Naive B cell (primary cell): ENCODE measurements around the gene SDR42E1. TPM values are rescaled to one million over a fixed set of nuclear protein-coding genes. Genes with fewer than 3 reads are reported as not detected.
A peak's percentile ranks its signal among the peaks of the same experiment; 100 is the strongest.

Experiments
- ATAC-seq, 2 donors: fragments of 150-1000 bp; cut with Tn5 transposase; 2 replicates each; pipeline ENCODE4 v1.10.0; 2021; ENCODE audit warnings: low read depth in 2 of 2, mild to moderate bottlenecking in 2 of 2, moderate library complexity in 2 of 2
- DNase-seq: peaks from one replicate; pipeline ENCODE4 v3.0.0; 2022
- H3K27ac Mint-ChIP-seq, 6 donors: one replicate each; pipeline ENCODE4 v1.8.0; 2020 to 2022; ENCODE audit warnings: mild to moderate bottlenecking in 6 of 6, mixed read lengths in 6 of 6, moderate library complexity in 5 of 6, inconsistent platforms in 2 of 6
- H3K27me3 Mint-ChIP-seq, 3 donors: one replicate each; pipeline ENCODE4 v1.8.0; 2021 to 2022; ENCODE audit warnings: mixed read lengths in 3 of 3, mild to moderate bottlenecking in 1 of 3
- H3K36me3 Mint-ChIP-seq, 2 donors: one replicate each; pipeline ENCODE4 v1.8.0; 2020 to 2022; ENCODE audit warnings: mixed read lengths in 2 of 2, inconsistent platforms in 1 of 2, mild to moderate bottlenecking in 1 of 2
- H3K4me1 Mint-ChIP-seq, 3 donors: one replicate each; pipeline ENCODE4 v1.8.0; 2020 to 2022; ENCODE audit warnings: mixed read lengths in 3 of 3, inconsistent platforms in 1 of 3, mild to moderate bottlenecking in 1 of 3, moderate library complexity in 1 of 3
- H3K4me3 Mint-ChIP-seq, 8 donors: one replicate each; pipeline ENCODE4 v1.8.0; 2020 to 2022; ENCODE audit warnings: mild to moderate bottlenecking in 8 of 8, mixed read lengths in 8 of 8, moderate library complexity in 8 of 8, inconsistent platforms in 2 of 8
- H3K9me3 Mint-ChIP-seq, 7 donors: one replicate each; pipeline ENCODE4 v1.8.0; 2020 to 2022; ENCODE audit warnings: mixed read lengths in 7 of 7, mild to moderate bottlenecking in 5 of 7, inconsistent platforms in 2 of 7, moderate library complexity in 1 of 7
- polyA plus RNA-seq, 6 donors: library from polyadenylated mRNA; unstranded; fragments of 300-500 nt; fragmentation: Illumina TruSeq; gene quantifications; one replicate each; pipeline ENCODE4 v1.2.3, GENCODE V29; 2021; ENCODE audit warnings: low read depth in 6 of 6

The SDR42E1 gene
- polyA plus RNA-seq, 6 donors from 2014 or later = 0.68 to 1.8 (median 1.00) TPM; not detected in 1

DNA sequence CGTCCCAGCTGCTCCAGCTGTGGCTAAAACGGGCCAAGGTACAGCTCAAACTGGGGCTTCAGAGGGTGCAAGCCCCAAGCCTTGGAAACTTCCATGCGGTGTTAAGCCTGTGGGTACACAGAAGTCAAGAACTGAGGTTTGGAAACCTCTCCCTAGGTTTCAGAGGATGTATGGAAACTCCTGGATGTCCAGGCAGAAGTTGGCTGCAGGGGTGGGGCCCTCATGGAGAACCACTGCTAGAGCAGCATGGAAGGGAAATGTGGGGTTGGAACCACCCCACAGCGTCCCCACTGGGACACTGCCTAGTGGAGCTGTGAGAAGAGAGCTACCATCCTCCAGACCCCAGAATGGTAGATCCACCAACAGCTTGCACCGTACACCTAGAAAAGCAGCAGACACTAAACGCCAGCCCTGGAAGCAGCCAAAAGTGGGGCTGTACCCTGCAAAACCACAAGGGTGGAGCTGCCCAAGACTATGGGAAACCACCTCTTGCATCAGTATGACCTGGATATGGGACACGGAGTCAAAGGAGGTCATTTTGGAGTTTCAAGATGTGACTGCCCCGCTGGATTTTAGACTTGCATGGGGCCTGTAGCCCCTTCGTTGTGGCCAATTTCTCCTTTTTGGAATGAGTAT, 2.2 kb downstream of the SDR42E1 start:
- peaks cover 15 to 20% of the 10 kb centered on the region in 2 donors for H3K36me3 Mint-ChIP-seq
- H3K27ac Mint-ChIP-seq = peak overlapping the region in 1 of 6 donors; percentile 15
- H3K27me3 Mint-ChIP-seq = peaks cover 0 to 16% (median 11%) of the 10 kb centered on the region in 3 donors
- peak overlapping the region in 4 of 8 donors; percentile 13 to 54 (median 34) for H3K4me3 Mint-ChIP-seq
- peaks cover 10 to 39% (median 27%) of the 10 kb centered on the region in 7 donors for H3K9me3 Mint-ChIP-seq
- peaks cover 16% of the 10 kb centered on the region in 3 donors for H3K4me1 Mint-ChIP-seq
- ATAC-seq (no peak), DNase-seq (no peak)

DNA sequence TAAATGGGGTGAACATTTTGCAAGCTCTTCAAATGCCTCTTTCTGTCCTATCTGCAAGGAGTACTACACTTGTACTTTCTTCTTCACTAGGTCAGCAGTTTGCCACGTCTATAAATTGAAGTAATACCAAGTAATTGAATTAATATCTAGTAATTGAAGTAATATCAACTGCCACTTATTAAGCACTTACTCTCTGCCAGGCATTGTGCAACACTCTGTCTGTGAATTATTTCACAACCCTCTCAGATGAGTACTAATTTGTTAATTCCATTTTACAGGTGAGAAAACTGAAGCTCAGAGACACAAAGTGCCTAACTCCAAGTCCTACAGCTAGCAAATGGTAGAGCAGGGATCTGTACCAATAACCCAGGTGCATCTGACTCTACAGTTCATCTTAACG, 4.1 kb downstream of the SDR42E1 start:
- Mint-ChIP-seq H3K9me3 (peaks cover 5 to 36% (median 16%) of the 10 kb centered on the region in 7 donors), H3K4me3 (no peak overlapping the region), H3K36me3 (peaks cover 20% of the 10 kb centered on the region in 2 donors), H3K4me1 (peaks cover 16% of the 10 kb centered on the region in 3 donors), H3K27me3 (peaks cover 0 to 8% (median under 1%) of the 10 kb centered on the region in 3 donors), H3K27ac (no peak overlapping the region)
- no peak for ATAC-seq
- no peak for DNase-seq

DNA sequence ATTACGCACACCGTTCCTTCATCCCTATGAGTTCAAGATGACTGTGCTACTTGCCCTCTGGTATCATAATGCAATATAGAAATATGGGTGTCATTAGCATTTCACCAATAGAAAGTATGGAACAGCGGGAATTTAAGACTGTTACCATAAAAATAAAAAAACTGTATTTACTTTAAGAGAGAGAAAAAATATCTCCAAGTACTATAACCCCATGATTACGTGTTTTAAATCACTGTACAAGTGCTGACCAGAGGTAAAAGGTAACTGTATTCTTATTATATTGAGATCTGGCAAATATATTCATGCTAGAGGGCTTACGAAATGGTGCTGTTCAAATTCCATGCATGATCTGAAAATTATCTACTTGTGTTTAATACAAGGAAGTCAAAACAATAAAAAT, 5.2 kb downstream of the SDR42E1 start:
- peaks cover 7 to 8% (median 8%) of the 10 kb centered on the region in 3 donors for H3K4me1 Mint-ChIP-seq
- H3K27ac Mint-ChIP-seq = no peak overlapping the region
- ATAC-seq (no peak), DNase-seq (no peak)
- peaks cover 3 to 36% (median 16%) of the 10 kb centered on the region in 7 donors for H3K9me3 Mint-ChIP-seq
- H3K4me3 Mint-ChIP-seq = no peak overlapping the region
- H3K27me3 Mint-ChIP-seq = no peaks in the 10 kb centered on the region
- peaks cover 20% of the 10 kb centered on the region in 2 donors for H3K36me3 Mint-ChIP-seq

DNA sequence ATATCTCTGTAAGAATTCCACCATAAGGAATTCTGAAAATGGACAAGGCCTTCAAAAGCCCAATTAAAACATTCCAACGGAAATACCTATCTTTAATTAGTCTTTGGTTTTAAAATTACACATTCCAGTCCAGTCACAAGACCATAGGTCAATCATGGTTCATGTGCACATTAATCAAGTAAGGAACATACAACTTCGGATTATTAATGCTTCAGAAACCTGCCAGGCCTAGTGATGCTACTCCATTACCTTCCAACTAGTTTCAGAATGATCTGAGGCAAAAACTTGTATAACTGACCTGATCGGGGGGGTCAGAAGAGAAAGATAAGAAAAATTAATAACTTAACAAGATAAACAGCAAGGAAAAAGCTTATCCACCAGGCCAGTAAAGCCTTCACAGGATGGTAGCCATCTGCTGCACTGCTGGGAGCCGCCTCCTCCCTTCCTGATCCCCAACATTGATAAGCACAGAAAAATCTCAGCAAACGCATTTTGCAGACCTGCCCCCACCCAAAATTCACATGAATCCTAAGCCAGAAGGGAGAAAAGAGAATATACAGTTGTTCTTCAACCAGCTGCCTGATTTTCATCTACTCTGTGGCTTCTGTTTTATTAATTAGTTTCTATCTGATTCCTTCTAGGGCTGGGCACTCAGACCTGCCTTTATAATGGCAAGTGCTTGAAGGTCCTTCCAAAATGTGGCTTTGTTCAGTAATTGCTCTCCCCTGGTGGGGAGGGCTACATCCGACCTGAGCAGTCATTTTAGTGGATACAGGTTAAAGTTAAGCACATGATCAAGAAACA, 6.0 kb downstream of the SDR42E1 start:
- no peak overlapping the region for H3K27ac Mint-ChIP-seq

GRCh38 chr16:82004601-82005000, 6.7 kb downstream of the SDR42E1 start:
- H3K36me3 Mint-ChIP-seq = peaks cover 20 to 24% of the 10 kb centered on the region in 2 donors
- no peak overlapping the region for H3K27ac Mint-ChIP-seq
- H3K27me3 Mint-ChIP-seq = no peaks in the 10 kb centered on the region
- DNase-seq = no peak
- H3K4me3 Mint-ChIP-seq = no peak overlapping the region
- no peak for ATAC-seq
- peaks cover 2 to 22% (median 15%) of the 10 kb centered on the region in 7 donors for H3K9me3 Mint-ChIP-seq
- no peaks in the 10 kb centered on the region for H3K4me1 Mint-ChIP-seq

More for the DNA sequence above, 6.0 kb downstream of the SDR42E1 start:
- no peaks in the 10 kb centered on the region for H3K27me3 Mint-ChIP-seq
- H3K4me1 Mint-ChIP-seq = no peaks in the 10 kb centered on the region
- H3K9me3 Mint-ChIP-seq = peaks cover 3 to 28% (median 16%) of the 10 kb centered on the region in 7 donors
- no peak for DNase-seq
- no peak overlapping the region for H3K4me3 Mint-ChIP-seq
- peaks cover 20% of the 10 kb centered on the region in 2 donors for H3K36me3 Mint-ChIP-seq
- ATAC-seq = no peak

- Mint-ChIP-seq H3K4me3 (no peak overlapping the region), H3K27ac (no peak overlapping the region), H3K27me3 (no peaks in the 10 kb centered on the region), H3K36me3 (peaks cover 18 to 26% of the 10 kb centered on the region in 2 donors), H3K4me1 (no peaks in the 10 kb centered on the region), H3K9me3 (peaks cover 0 to 7% (median 0%) of the 10 kb centered on the region in 7 donors)
- DNase-seq (no peak), ATAC-seq (no peak)
These were observed 8.4 kb downstream of the SDR42E1 start for GRCh38 chr16:82002831-82003230.

DNA sequence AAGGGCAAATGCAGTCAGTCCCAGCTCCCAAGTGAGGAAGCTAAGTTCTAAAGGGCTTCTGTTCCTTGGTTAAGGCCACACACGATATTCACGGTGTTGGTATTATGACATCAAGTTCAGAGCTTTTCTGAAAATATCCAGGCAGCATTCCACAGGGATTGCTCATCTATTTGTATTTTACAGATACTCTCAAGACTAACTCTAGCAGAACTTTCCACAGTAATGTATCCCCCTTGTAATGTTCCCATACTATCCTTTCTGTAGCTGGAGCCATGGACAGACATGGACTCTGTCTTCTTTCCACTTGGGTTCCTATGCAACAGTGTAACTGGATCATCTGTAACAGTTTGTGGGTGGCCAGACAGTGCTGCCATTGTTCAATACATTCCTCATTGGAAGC, 13.5 kb downstream of the SDR42E1 start:
- ATAC-seq = no peak
- Mint-ChIP-seq H3K27ac (no peak overlapping the region), H3K36me3 (peaks cover 5 to 14% of the 10 kb centered on the region in 2 donors), H3K4me3 (no peak overlapping the region), H3K9me3 (no peaks in the 10 kb centered on the region), H3K27me3 (no peaks in the 10 kb centered on the region), H3K4me1 (no peaks in the 10 kb centered on the region)
- DNase-seq = no peak

DNA sequence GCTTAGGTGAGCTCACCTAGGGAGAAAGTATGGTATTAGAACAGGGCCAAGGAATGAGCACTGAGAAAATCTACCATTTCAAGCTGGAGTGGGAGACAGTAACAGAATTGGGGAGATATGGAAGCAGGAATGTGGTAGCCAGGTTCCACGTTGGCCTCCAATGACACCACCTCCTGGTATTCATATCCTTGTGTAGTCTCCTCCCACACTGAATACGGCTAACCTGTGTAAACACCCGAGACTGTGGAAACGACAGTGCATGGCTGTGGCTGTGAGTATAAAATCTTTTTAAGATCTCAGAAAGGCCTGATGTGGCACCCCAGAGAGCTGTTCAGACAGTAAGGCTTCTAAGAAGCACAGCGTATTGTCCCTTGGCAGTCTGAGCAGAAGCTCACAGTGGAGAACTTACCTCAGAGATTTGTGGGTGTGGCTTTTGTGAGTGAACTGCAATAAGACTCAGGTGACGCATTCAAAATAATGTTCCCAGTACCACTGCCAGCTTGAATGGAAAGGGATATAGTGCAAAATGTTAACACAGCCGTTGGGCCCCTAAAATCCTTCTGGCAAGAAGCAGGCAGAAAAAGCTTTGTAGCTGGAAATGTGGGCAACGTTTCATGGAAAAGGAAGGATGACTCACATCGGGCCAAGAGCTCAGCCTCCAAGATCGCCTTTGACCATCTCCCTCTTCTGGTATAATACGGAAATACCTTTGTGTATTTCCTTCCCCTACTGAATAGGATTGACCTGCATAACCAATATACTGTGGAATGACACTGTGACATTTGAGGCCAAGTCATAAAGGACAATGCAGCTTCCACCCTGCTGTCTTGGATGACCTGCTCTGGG, 14.4 kb downstream of the SDR42E1 start:
- Mint-ChIP-seq H3K27ac (no peak overlapping the region), H3K4me1 (no peaks in the 10 kb centered on the region), H3K9me3 (no peaks in the 10 kb centered on the region), H3K27me3 (no peaks in the 10 kb centered on the region), H3K4me3 (no peak overlapping the region), H3K36me3 (peaks cover 5 to 14% of the 10 kb centered on the region in 2 donors)
- no peak for DNase-seq
- ATAC-seq = no peak

- Mint-ChIP-seq H3K9me3 (no peaks in the 10 kb centered on the region), H3K27me3 (no peaks in the 10 kb centered on the region), H3K36me3 (peaks cover 5 to 14% of the 10 kb centered on the region in 2 donors), H3K4me3 (no peak overlapping the region), H3K4me1 (no peaks in the 10 kb centered on the region), H3K27ac (no peak overlapping the region)
- DNase-seq (no peak), ATAC-seq (no peak)
These were observed 15.6 kb downstream of the SDR42E1 start for GRCh38 chr16:81995651-81996050.

GRCh38 chr16:81994485-81994884, 16.8 kb downstream of the SDR42E1 start:
- no peak for DNase-seq
- Mint-ChIP-seq H3K27me3 (no peaks in the 10 kb centered on the region), H3K36me3 (peaks cover 5 to 9% of the 10 kb centered on the region in 2 donors), H3K27ac (no peak overlapping the region), H3K9me3 (no peaks in the 10 kb centered on the region), H3K4me3 (no peak overlapping the region), H3K4me1 (no peaks in the 10 kb centered on the region)
- ATAC-seq = no peak

DNA sequence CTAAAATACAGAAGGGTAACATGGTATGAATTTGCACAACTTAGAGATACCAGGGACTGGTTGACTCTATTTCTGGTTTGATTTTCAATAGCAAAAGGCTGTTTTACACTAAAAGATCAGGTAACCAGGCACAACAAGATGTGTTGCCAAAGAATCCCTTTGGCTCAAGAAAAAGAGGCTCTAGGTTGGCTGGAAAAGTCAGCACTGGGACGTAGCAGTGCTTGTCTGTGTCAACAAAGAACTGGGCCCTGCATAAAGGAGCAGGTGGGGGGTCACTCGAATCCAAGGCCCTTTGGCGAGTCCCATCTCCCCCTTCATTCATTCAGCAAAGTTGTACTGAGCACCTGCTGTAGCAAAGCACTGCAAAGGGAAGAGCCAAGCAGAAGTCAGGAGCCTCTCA, 18.4 kb downstream of the SDR42E1 start:
- Mint-ChIP-seq H3K27ac (no peak overlapping the region), H3K36me3 (no peaks in the 10 kb centered on the region), H3K4me1 (no peaks in the 10 kb centered on the region), H3K9me3 (no peaks in the 10 kb centered on the region), H3K27me3 (peaks cover 0 to 1% (median 0%) of the 10 kb centered on the region in 3 donors), H3K4me3 (no peak overlapping the region)
- ATAC-seq (no peak), DNase-seq (no peak)

DNA sequence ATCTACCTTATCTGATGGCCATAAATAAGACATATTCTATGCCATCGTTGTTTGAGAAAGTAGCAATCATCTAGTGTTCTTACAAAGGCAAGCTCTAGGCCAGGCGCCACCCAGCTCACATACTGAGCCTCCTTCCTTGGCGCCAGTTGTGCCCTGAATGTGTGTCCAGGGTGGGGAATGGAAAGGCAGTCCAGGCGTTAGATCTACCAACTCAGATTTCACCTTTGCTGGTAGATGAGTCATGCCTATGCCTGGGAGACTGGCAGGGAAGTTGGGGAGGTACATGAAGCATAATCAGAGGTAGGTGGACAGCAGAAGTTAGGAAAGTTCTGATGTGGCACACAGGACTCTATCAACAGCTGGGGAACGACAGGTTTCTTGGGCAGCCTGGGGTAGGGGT, 23.6 kb downstream of the SDR42E1 start:
- Mint-ChIP-seq H3K9me3 (peaks cover 0 to 4% (median 0%) of the 10 kb centered on the region in 7 donors), H3K36me3 (no peaks in the 10 kb centered on the region), H3K4me3 (no peak overlapping the region), H3K27ac (peak overlapping the region in 1 of 6 donors; percentile 34), H3K27me3 (peaks cover 15 to 24% (median 19%) of the 10 kb centered on the region in 3 donors), H3K4me1 (no peaks in the 10 kb centered on the region)
- no peak for ATAC-seq
- no peak for DNase-seq

DNA sequence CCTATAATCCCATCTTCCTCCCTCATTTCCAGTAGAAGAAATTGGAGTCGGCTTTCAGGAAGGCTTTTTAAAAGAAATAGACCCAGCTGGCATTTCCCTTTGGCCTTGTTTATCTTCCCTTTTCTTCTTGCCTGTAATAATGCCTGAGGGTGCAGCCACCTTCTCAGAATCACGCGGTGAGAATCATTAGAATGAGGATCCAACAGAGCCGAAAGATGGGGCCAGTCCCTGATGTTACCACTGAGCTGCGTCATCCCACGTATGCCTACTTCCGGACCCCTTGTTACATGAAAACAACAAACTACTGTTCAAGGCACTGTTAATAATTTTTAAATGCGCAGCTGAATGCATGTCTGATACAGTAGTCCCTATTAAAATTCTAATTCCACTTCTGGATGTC, 24.1 kb downstream of the SDR42E1 start:
- no peak overlapping the region for H3K27ac Mint-ChIP-seq
- no peak overlapping the region for H3K4me3 Mint-ChIP-seq
- ATAC-seq (no peak), DNase-seq (no peak)
- H3K9me3 Mint-ChIP-seq = peaks cover 0 to 5% (median 0%) of the 10 kb centered on the region in 7 donors
- peaks cover 15 to 27% (median 19%) of the 10 kb centered on the region in 3 donors for H3K27me3 Mint-ChIP-seq
- no peaks in the 10 kb centered on the region for H3K4me1 Mint-ChIP-seq
- no peaks in the 10 kb centered on the region for H3K36me3 Mint-ChIP-seq
